Thyroid gland (tissue), 4 donors: ENCODE data around the gene KMT2B. TPM values are rescaled to one million over a fixed set of nuclear protein-coding genes. Genes with fewer than 3 reads are reported as not detected.

Source experiments
- DNase-seq, 2 donors: peaks; one replicate each; pipeline ENCODE4 v3.0.0-alpha.2; 2019
- H3K27ac ChIP-seq, 3 donors: fragments of 200-600 bp; sonication (generic); 1 replicate in 2 of 3; 2 replicates in 1 of 3; pipeline ENCODE4 v1.5.1; 2016 to 2019; ENCODE audit warnings: mild to moderate bottlenecking in 1 of 3, moderate library complexity in 1 of 3
- H3K27me3 ChIP-seq: fragments of 200-600 bp; sonication (generic); one replicate; pipeline ENCODE4 v1.5.1; 2019
- H3K36me3 ChIP-seq, 2 donors: fragments of 200-600 bp; sonication (generic); one replicate each; pipeline ENCODE4 v1.5.1; 2016 to 2019
- H3K4me1 ChIP-seq, 2 donors: fragments of 200-600 bp; sonication (generic); one replicate each; pipeline ENCODE4 v1.5.1; 2017 to 2019
- H3K4me3 ChIP-seq, 3 donors: fragments of 200-600 bp; sonication (generic); replicated peaks in 1 of 3; 1 replicate in 2 of 3; 2 replicates in 1 of 3; pipeline ENCODE4 v1.5.1; 2016; ENCODE audit warnings: mild to moderate bottlenecking in 1 of 3
- H3K9me3 ChIP-seq: fragments of 200-600 bp; sonication (generic); one replicate; pipeline ENCODE4 v1.5.1; 2017
- CTCF ChIP-seq, 6 experiments: fragments of 200-600 bp in 3 of 6; fragments of 450-650 bp in 3 of 6; sonication (generic) in 3 of 6; IDR thresholded peaks; one replicate each; pipeline ENCODE4 v1.5.1; 2016 to 2019; ENCODE audit warnings: antibody characterized with exemption in 6 of 6, mild to moderate bottlenecking in 2 of 6, inconsistent platforms in 1 of 6, moderate library complexity in 1 of 6
- POLR2A ChIP-seq, 2 donors: fragments of 450-650 bp; IDR thresholded peaks; one replicate each; pipeline ENCODE4 v1.6.1; 2017; ENCODE audit warnings: antibody characterized with exemption in 2 of 2, mild to moderate bottlenecking in 2 of 2, moderate library complexity in 1 of 2
- WGBS, 2 donors: methylation state at CpG; one replicate each; pipeline ENCODE4 v1.1.5; 2017; 5-methylcytosine and 5-hydroxymethylcytosine counted together
- intact Hi-C: fragments of 100-400 bp; cut with DNase I; formaldehyde crosslinking; loops from one replicate; pipeline ENCODE4 v1.15.1; 2023
- total RNA-seq, 4 donors: library from RNA; depleted of rRNA; stranded (reverse); fragments of >200 nt; gene quantifications; one replicate each; pipeline ENCODE4 v1.2.3, GENCODE V29; 2016

KMT2B gene
- total RNA-seq, 4 donors from 2014 or later = 12.4 to 29.4 (median 19.7) TPM

GRCh38 chr19:35775298-35776101 is 57.7 kb downstream of the KMT2B start, which contains the start of gene ARHGAP33:
Gene ARHGAP33, plus strand, starts transcription at chr19:35775564. Its CDS starts 95 bp downstream, at chr19:35775659.
- H3K4me1 ChIP-seq = peaks cover 6 to 8% of the 10 kb centered on the region in 2 donors
- no peak within 1 kb of the TSS for H3K27ac ChIP-seq
- intact Hi-C loops = no loop called here
- peak within 1 kb of the TSS in 2 of 3 donors; percentile 35 to 83 for H3K4me3 ChIP-seq
- no peaks in the 10 kb centered on the region for H3K27me3 ChIP-seq
- no peaks in the 10 kb centered on the region for H3K36me3 ChIP-seq
- WGBS, 2 donors = 0 to 2% methylated on average over 18 of the region's 82 CpGs
- no peak for TF ChIP-seq POLR2A (IDR thresholded peaks at IDR 0.05)
- no peak for TF ChIP-seq CTCF (IDR thresholded peaks at IDR 0.05)
- DNase-seq = peak; percentile 99 to 100
- H3K9me3 ChIP-seq = no peaks in the 10 kb centered on the region

GRCh38 chr19:35776102-35776788 is 58.4 kb downstream of the KMT2B start:
- 59% methylated on average over 11 to 12 of the region's 13 CpGs for WGBS, 2 donors
- DNase-seq = no peak
- H3K27ac ChIP-seq = no peak overlapping the region

GRCh38 chr19:35777086-35777841 is 59.5 kb downstream of the KMT2B start:
- no peak for TF ChIP-seq POLR2A (IDR thresholded peaks at IDR 0.05)
- no peak for TF ChIP-seq CTCF (IDR thresholded peaks at IDR 0.05)
- no peak for DNase-seq
- intact Hi-C loops = no loop called here
- H3K9me3 ChIP-seq = no peaks in the 10 kb centered on the region
- H3K4me3 ChIP-seq = no peak overlapping the region
- H3K36me3 ChIP-seq = peaks cover 0 to 3% of the 10 kb centered on the region in 2 donors
- H3K27me3 ChIP-seq = no peaks in the 10 kb centered on the region
- WGBS, 2 donors = 61 to 66% methylated on average over 17 to 19 of the region's 19 CpGs
- H3K4me1 ChIP-seq = peaks cover 6 to 8% of the 10 kb centered on the region in 2 donors
- H3K27ac ChIP-seq = no peak overlapping the region

More at GRCh38 chr19:35776102-35776788, 58.4 kb downstream of the KMT2B start:
- peak overlapping the region in 1 of 3 donors; percentile 83 for H3K4me3 ChIP-seq
- intact Hi-C loops = no loop called here
- H3K27me3 ChIP-seq = no peaks in the 10 kb centered on the region
- no peak for TF ChIP-seq CTCF (IDR thresholded peaks at IDR 0.05)
- no peak for TF ChIP-seq POLR2A (IDR thresholded peaks at IDR 0.05)
- peaks cover 6 to 8% of the 10 kb centered on the region in 2 donors for H3K4me1 ChIP-seq
- H3K36me3 ChIP-seq = peaks cover 0 to 3% of the 10 kb centered on the region in 2 donors
- no peaks in the 10 kb centered on the region for H3K9me3 ChIP-seq

- Histone ChIP-seq H3K4me3 (no peak overlapping the region), H3K4me1 (peaks cover 6 to 8% of the 10 kb centered on the region in 2 donors), H3K27ac (no peak overlapping the region), H3K36me3 (peaks cover 0 to 3% of the 10 kb centered on the region in 2 donors), H3K9me3 (no peaks in the 10 kb centered on the region), H3K27me3 (no peaks in the 10 kb centered on the region)
- DNase-seq = no peak
- intact Hi-C loops = no loop called here
- 79 to 84% methylated on average over 6 to 7 of the region's 7 CpGs for WGBS, 2 donors
- no peak for TF ChIP-seq POLR2A (IDR thresholded peaks at IDR 0.05)
- TF ChIP-seq CTCF (IDR thresholded peaks at IDR 0.05) = no peak
Observed at GRCh38 chr19:35777961-35778360, 60.2 kb downstream of the KMT2B start.
